Renal cortex interstitium (tissue), 11 donors: ENCODE results near the gene POLR1B. TPM values are rescaled to one million over a fixed set of nuclear protein-coding genes. Genes with fewer than 3 reads are reported as not detected.
"Not testable (repeated sequence)": the region's sequence is repeated elsewhere in the genome, so short reads cannot be mapped to it uniquely, and the experiment has no call there.

Experiments
- DNase-seq, 11 donors: peaks; one replicate each; pipeline ENCODE4 v3.0.0-alpha.2; 2013; ENCODE audit warnings: low read depth in 9 of 11, low spot score in 4 of 11; ENCODE audit errors: extremely low read depth in 1 of 11
- polyA plus RNA-seq, 3 donors: library from polyadenylated mRNA; unstranded; fragments of 120-200 nt; gene quantifications; one replicate each; pipeline ENCODE4 v1.2.1, GENCODE V29; 2013; ENCODE audit not compliant: insufficient read length in 3 of 3

The POLR1B gene
- polyA plus RNA-seq, 3 donors = 20.2 to 28.8 (median 21.1) TPM

DNA sequence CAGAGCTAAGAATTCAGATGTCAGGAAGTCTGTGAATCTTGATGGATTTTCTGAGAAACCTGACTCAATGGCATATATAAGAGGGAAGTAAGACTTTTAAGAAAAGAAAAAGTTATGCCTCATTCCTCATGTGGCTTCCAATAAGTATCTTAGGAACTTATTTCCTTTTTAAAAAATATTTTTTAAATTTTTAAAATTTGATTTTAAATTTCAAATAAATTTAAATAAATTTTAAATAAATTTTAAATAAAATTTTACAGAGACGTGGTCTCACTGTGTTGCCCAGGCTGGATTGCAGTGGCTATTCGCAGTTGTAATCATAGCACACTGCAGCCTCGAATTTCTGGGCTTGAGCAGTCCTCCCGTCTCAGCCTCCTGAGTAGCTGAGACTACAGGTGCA lies 11.5 kb upstream of the POLR1B start:
- DNase-seq = no peak

- DNase-seq = no peak
Measured at GRCh38 chr2:112534826-112535225, 7.4 kb upstream of the POLR1B start.

DNA sequence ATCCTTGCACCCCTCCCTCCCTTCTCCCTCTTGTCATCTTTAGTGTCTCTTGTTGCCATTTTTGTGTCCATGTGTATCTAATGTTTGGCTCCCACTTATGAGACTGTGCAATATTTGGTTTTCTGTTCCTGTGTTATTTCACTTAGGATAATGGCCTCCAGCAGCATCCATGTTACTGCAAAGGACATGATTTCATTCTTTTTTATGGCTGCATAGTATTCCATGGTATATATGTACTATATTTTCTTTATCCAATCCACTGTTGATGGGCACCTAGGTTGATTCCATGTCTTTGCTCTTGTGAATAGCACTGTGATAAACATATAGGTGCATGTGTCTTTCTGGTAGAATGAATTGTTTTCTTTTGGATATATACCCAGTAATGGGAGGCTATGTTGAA lies 5.6 kb upstream of the POLR1B start:
- DNase-seq = not testable (repeated sequence)

- DNase-seq = no peak
Measured at GRCh38 chr2:112539306-112539705, 3.0 kb upstream of the POLR1B start.

DNA sequence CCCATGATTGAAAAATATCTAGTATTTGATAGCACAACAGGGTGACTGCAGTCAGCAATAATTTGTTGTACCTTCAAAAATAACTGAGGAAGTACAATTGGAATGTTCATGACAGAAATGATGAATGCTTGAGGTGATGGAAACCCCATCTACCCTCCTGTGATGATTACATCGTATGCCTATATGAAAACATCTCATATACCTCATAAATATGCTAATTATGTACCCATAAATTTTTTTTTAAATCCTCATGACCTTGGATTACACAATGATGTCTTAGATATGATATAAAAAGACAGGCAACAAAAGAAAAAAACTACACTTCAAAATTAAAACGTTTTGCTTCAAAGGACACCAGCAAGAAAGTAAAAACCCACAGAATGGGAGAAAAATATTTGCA lies 1.4 kb upstream of the POLR1B start:
- DNase-seq = no peak

DNA sequence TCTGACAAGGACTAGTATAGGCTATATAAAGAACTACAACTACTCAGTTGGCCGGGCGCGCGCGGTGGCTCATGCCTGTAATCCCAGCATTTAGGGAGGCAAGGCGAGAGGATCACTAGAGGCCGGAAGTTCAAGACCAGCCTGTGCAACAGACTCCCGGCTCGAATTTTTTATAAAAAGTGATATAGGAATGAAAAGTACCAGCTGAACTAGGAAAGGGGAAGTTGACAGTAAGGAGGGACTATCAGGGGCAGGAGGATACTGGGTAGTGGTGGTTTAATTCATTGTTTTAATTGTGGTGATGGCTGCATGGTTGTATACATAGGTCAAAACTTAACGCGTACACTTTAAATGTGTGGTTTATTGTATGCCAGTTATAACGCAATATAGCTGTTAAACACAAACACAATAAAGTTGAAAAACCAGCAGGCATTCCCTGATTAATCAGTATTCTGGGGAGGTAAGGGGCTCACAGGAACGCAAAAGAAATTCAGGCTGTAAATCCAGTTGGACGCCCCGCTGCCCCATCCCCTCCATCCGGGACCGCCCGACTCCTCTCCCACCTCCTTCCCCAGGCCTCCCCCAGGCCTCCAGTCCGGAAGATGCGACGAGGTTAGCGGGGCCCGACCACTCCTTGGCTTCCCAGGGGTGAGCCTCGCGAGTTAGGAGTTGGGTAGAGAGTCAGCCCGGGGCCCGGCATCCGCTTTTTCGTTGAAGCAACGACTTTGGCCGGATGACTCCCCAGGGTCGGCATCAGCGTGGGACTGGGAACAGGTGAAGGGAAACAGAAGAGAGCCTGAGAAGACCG lies 746 bp upstream of the POLR1B start:
- DNase-seq = peak in 10 of 11 donors; percentile 44 to 78 (median 68)

DNA sequence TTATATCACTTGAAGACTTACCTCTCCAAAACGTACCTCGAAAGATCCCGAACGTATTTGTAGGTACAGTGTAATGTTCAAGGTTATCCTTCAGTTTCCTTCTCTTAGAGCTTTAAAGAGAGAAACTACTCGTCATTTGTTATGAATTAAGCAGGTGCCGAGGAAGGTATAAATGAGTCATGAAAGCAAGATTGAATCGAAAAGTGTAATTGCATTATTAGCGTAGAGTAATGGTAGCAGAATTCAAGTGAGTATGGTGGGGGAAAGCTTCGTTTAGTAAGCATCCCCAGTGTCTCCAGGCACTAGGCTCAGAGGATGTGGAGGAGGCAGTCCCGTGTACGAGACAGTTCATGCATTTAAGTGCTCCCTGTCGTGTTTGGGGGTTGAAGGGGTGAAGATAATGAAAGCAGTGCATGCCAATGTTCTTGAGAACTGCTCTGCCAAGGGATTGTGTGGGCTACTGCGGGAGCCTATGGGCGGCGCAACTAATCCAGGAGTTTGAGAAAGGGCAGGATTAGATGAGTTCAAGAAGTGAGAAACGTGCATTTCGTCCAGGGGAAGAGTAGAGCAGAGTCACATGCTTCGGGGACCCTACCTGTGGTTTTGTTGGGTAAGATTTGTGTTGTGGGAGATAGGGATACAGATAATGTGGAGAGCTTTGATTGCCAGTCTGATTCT lies 858 bp downstream of the POLR1B start:
- DNase-seq = peak in 2 of 11 donors; percentile 4 to 9

- DNase-seq = peak in 1 of 11 donors; percentile 16
Measured at GRCh38 chr2:112547333-112547732, 5.1 kb downstream of the POLR1B start.

- no peak for DNase-seq
Measured at GRCh38 chr2:112548980-112549379, 6.7 kb downstream of the POLR1B start.

DNA sequence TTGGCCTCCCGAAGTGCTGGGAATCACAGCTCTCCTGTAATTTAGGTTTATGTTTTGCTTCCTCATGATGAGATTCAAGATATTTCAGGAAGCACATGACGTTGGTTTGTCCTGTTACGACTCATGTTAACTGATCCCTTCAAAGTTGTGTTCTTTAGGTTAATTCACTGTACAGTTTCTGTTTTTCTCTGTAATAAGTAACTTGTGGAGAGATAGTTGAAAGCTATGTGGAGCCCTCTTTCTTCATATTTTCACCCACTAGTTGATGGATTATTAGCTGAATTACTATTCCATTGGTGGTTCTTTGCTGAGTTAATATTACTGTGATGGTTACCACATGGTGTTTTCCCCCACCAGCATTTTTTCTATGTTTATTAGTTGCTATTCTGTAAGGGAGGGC lies 23.8 kb downstream of the POLR1B start:
- no peak for DNase-seq

DNA sequence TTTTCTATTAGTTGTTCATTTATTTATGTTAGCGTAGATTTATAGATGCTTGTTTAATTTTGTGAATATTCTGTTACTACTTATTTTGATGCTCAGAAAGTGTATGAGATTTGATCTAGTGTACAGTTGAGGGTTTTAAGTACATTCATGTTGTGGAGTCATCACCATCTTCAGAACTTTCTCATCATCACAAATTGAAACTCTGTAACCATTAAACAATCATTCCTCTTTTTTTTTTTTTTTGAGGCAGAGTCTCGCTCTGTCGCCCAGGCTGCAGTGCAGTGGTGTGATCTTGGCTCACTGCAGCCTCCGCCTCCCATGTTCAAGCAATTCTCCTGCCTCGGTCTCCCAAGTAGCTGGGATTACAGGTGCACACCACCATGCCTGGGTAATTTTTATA lies 24.2 kb downstream of the POLR1B start:
- DNase-seq = not testable (repeated sequence)

GRCh38 chr2:112572005-112572404 lies 29.7 kb downstream of the POLR1B start:
- DNase-seq = no peak

DNA sequence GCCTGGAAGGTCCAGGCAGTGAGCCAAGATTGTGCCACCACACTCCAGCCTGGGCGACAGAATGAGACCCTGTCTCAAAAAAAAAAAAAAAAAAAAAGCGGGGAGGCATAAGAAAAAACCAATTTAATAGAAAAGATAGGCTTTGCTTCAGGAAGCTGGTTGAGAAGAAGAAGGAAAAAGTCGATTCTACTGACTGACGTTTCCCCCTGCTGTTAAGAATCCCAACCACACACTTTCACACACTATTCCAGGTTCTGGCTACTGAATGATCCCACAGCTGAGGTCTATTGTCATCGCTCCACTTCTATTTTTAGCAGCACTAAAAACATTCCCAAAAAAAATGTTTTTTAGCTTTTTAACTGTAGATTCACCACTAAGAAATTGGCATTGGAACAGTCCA lies 35.5 kb downstream of the POLR1B start:
- DNase-seq = no peak

- DNase-seq = no peak
Measured at GRCh38 chr2:112579241-112579640, 37.0 kb downstream of the POLR1B start.

GRCh38 chr2:112580084-112580483 lies 37.8 kb downstream of the POLR1B start:
- no peak for DNase-seq

- peak in 5 of 11 donors; percentile 21 to 60 (median 48) for DNase-seq
Measured at GRCh38 chr2:112582314-112582746, 40.1 kb downstream of the POLR1B start.

DNA sequence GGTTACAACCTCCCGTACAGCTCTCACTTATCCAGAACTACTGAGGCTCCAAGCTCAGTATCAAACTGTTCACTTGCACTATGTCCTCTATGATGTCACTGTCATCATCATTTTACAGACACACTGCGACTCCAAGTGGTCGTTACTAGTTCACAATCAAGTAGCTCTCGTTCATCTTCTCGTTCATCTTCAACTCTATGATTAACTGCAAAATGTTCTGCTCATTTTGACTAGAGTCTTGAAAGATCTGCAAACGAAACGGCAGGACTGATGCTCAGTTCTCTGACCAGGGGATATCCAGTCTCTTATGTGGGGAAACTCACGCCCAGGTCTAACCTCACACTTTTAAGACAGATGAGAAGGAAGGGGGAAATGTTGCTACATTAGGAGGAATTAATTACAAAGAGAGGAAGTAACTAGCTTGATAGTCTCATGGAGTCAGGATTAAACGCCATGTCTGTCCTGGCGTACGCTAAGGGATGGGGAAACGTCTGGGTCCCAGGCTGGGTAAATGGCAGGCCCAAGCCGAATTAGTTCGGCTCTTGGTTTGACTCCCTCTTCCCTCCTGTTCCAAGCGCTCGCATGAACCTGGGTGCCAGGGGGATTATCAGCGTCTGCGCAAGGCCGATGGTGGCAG lies 41.4 kb downstream of the POLR1B start:
- peak in 2 of 11 donors; percentile 7 to 30 for DNase-seq

GRCh38 chr2:112584134-112584890 lies 42.0 kb downstream of the POLR1B start, which contains the start of gene CHCHD5:
Gene CHCHD5 (plus strand): TSS chr2:112584609. CDS start chr2:112584648, 39 bp downstream.
- DNase-seq = peak; percentile 85 to 96 (median 90)

DNA sequence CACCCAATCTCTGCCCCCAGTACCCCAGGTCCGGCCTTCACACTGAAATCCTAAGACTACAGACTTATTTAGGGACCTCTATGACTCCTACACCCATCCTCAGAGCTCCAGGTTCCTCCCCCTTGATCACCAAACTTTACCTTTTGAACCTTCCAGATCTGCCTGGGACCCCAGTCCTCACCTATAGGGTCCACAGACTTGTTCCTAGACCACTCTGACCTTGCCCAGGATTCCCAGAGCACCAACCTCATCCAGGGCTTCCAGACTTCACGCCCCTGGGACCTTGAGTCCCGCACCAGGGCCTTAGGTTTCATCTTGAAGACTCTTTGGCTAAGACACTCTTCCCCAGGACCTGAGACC lies 42.6 kb downstream of the POLR1B start:
- no peak for DNase-seq
